ENCODE data around the gene SDK1. TPM values are rescaled to one million over a fixed set of nuclear protein-coding genes. Genes with fewer than 3 reads are reported as not detected.
A peak's percentile ranks its signal among the peaks of the same experiment; 100 is the strongest.

SDK1 gene
- total and polyA plus RNA-seq, 2 experiments from 2014 or later: 2.1 to 10.0 TPM

GRCh38 chr7:4202954-4203353, 901.9 kb downstream of the SDK1 start:
- Histone ChIP-seq H3K27ac (ENCODE audit: low read depth) (no peak overlapping the region), H3K4me2 (no peak overlapping the region)
- peak; percentile 46 for DNase-seq (ENCODE audit: low spot score)

GRCh38 chr7:4203626-4204512, 902.8 kb downstream of the SDK1 start:
- peak overlapping the region; percentile 52; the same call in 1 of the 2 replicates for H3K27ac Mint-ChIP-seq
- peak overlapping the region; percentile 73 for H3K4me2 ChIP-seq
- DNase-seq (ENCODE audit: low spot score) (no peak), ATAC-seq (no peak; the same call in 2 of the 3 replicates)
- H3K36me3 ChIP-seq (ENCODE audit: insufficient read depth): no peaks in the 10 kb centered on the region
- peaks cover 6% of the 10 kb centered on the region; the same call in 1 of the 2 replicates for H3K4me1 ChIP-seq (ENCODE audit: insufficient read depth)
- no peaks in the 10 kb centered on the region for H3K9me3 Mint-ChIP-seq
- H3K4me3 Mint-ChIP-seq: no peak overlapping the region
- H3K36me3 Mint-ChIP-seq (ENCODE audit: low read depth): no peaks in the 10 kb centered on the region
- H3K4me1 Mint-ChIP-seq: peaks cover 8% of the 10 kb centered on the region; the same call in 2 of the 3 replicates
- peak overlapping the region; percentile 78; the same call in 1 of the 2 replicates for H3K27ac ChIP-seq (ENCODE audit: low read depth)
- H3K27me3 Mint-ChIP-seq (ENCODE audit: insufficient read depth, low read depth, poor library complexity): peaks cover 9% of the 10 kb centered on the region
- no peaks in the 10 kb centered on the region for H3K79me2 ChIP-seq (replicated peaks; ENCODE audit: insufficient read depth)
- H4K20me1 ChIP-seq (replicated peaks; ENCODE audit: insufficient read depth): no peaks in the 10 kb centered on the region
- no peaks in the 10 kb centered on the region for H3K9me2 ChIP-seq (ENCODE audit: insufficient read depth)
- H3F3A ChIP-seq (replicated peaks; ENCODE audit: low read depth): no peaks in the 10 kb centered on the region
- H3K27me3 ChIP-seq (ENCODE audit: insufficient read depth): no peaks in the 10 kb centered on the region
- H3K4me3 ChIP-seq: peak overlapping the region; percentile 48; the same call in 1 of the 2 replicates
- peak overlapping the region; percentile 59; the same call in 1 of the 2 replicates for H2AFZ ChIP-seq
- TF ChIP-seq STAT1 (IDR thresholded peaks at IDR 0.05; ENCODE audit: unreplicated experiment): no peak
- TF ChIP-seq REST (IDR thresholded peaks at IDR 0.05; ENCODE audit: unreplicated experiment): no peak
- TF ChIP-seq POLR2AphosphoS5 (IDR thresholded peaks at IDR 0.05; ENCODE audit: low read depth): no peak
- TF ChIP-seq EZH2phosphoT487 (IDR thresholded peaks at IDR 0.05; ENCODE audit: unreplicated experiment): no peak
- TF ChIP-seq CTCF (conservative IDR thresholded peaks at IDR 0.05; ENCODE audit: low read depth in 2 of 2): no peak
- TF ChIP-seq EZH2 (IDR thresholded peaks at IDR 0.05; ENCODE audit: low read depth, unreplicated experiment): no peak
- TF ChIP-seq JUNB (IDR thresholded peaks at IDR 0.05; ENCODE audit: unreplicated experiment): no peak
- no peak for TF ChIP-seq ZNF331 (CRISPR knock-in tag; IDR thresholded peaks at IDR 0.05; ENCODE audit: low read depth)
- no peak for TF ChIP-seq ETS1 (IDR thresholded peaks at IDR 0.05)
- TF ChIP-seq CREB1 (CRISPR knock-in tag; IDR thresholded peaks at IDR 0.05; ENCODE audit: low read depth): no peak
- TF ChIP-seq ZNF114 (CRISPR knock-in tag; IDR thresholded peaks at IDR 0.05): no peak
- no peak for TF ChIP-seq NANOG (IDR thresholded peaks at IDR 0.05; ENCODE audit: borderline replicate concordance)

More at GRCh38 chr7:4202954-4203353, 901.9 kb downstream of the SDK1 start:
- ATAC-seq: no peak
- Histone ChIP-seq H4K20me1 (replicated peaks; ENCODE audit: insufficient read depth) (no peaks in the 10 kb centered on the region), H3K27me3 (ENCODE audit: insufficient read depth) (no peaks in the 10 kb centered on the region), H3K79me2 (replicated peaks; ENCODE audit: insufficient read depth) (no peaks in the 10 kb centered on the region), H2AFZ (no peak overlapping the region), H3F3A (replicated peaks; ENCODE audit: low read depth) (no peaks in the 10 kb centered on the region), H3K4me3 (no peak overlapping the region), H3K36me3 (ENCODE audit: insufficient read depth) (no peaks in the 10 kb centered on the region), H3K4me1 (ENCODE audit: insufficient read depth) (peaks cover 6% of the 10 kb centered on the region; the same call in 1 of the 2 replicates), H3K9me2 (ENCODE audit: insufficient read depth) (no peaks in the 10 kb centered on the region)
- H3K27ac Mint-ChIP-seq: no peak overlapping the region
- TF ChIP-seq NANOG (IDR thresholded peaks at IDR 0.05; ENCODE audit: borderline replicate concordance): no peak
- TF ChIP-seq ETS1 (IDR thresholded peaks at IDR 0.05): no peak
- TF ChIP-seq ZNF331 (CRISPR knock-in tag; IDR thresholded peaks at IDR 0.05; ENCODE audit: low read depth): no peak
- TF ChIP-seq EZH2phosphoT487 (IDR thresholded peaks at IDR 0.05; ENCODE audit: unreplicated experiment): no peak
- no peak for TF ChIP-seq STAT1 (IDR thresholded peaks at IDR 0.05; ENCODE audit: unreplicated experiment)
- no peak for TF ChIP-seq POLR2AphosphoS5 (IDR thresholded peaks at IDR 0.05; ENCODE audit: low read depth)
- H3K4me3 Mint-ChIP-seq: no peak overlapping the region
- H3K27me3 Mint-ChIP-seq (ENCODE audit: insufficient read depth, low read depth, poor library complexity): peaks cover 12% of the 10 kb centered on the region
- H3K4me1 Mint-ChIP-seq: peaks cover 8% of the 10 kb centered on the region; the same call in 2 of the 3 replicates
- H3K36me3 Mint-ChIP-seq (ENCODE audit: low read depth): no peaks in the 10 kb centered on the region
- no peaks in the 10 kb centered on the region for H3K9me3 Mint-ChIP-seq

All from GM23338 (cell line).